Upper lobe of left lung (tissue), 6 donors: Measurements from ENCODE around the gene PSMA8. TPM values are rescaled to one million over a fixed set of nuclear protein-coding genes. Genes with fewer than 3 reads are reported as not detected.
A peak's percentile ranks its signal among the peaks of the same experiment; 100 is the strongest.

Experiments used
- ATAC-seq, 2 donors: fragments of 200-7000 bp; cut with Tn5 transposase; one replicate each; pipeline ENCODE4 v1.9.1; 2022; ENCODE audit warnings: mild to moderate bottlenecking in 2 of 2, moderate library complexity in 2 of 2; ENCODE audit not compliant: low FRiP score in 2 of 2
- DNase-seq, 2 donors: peaks; one replicate each; pipeline ENCODE4 v3.0.0-alpha.2; 2019 to 2020
- H3K27ac ChIP-seq, 4 donors: fragments of 200-600 bp; sonication (generic); one replicate each; pipeline ENCODE4 v1.5.1; 2016 to 2019
- H3K27me3 ChIP-seq, 4 donors: fragments of 200-600 bp; sonication (generic); one replicate each; pipeline ENCODE4 v1.5.1; 2017 to 2019
- H3K36me3 ChIP-seq, 4 donors: fragments of 200-600 bp; sonication (generic); one replicate each; pipeline ENCODE4 v1.5.1; 2016 to 2019
- H3K4me1 ChIP-seq, 4 donors: fragments of 200-600 bp; sonication (generic); one replicate each; pipeline ENCODE4 v1.5.1; 2018 to 2019
- H3K4me3 ChIP-seq, 4 donors: fragments of 200-600 bp; sonication (generic); one replicate each; pipeline ENCODE4 v1.5.1; 2017 to 2019; ENCODE audit warnings: mild to moderate bottlenecking in 2 of 4, moderate library complexity in 1 of 4
- H3K9me3 ChIP-seq, 4 donors: fragments of 200-600 bp; sonication (generic); one replicate each; pipeline ENCODE4 v1.5.1; 2018 to 2019
- CTCF ChIP-seq, 6 experiments: fragments of 450-650 bp in 4 of 6; fragments of 200-600 bp in 2 of 6; sonication (generic) in 2 of 6; IDR thresholded peaks; one replicate each; pipeline ENCODE4 v1.5.1; 2016 to 2019; ENCODE audit warnings: antibody characterized with exemption in 6 of 6
- EP300 ChIP-seq, 4 donors: sonication (generic); formaldehyde crosslinking; IDR thresholded peaks; one replicate each; pipeline ENCODE4 v1.5.1; 2017; ENCODE audit warnings: antibody characterized with exemption in 4 of 4, control low read depth in 2 of 4
- POLR2A ChIP-seq, 4 donors: fragments of 450-650 bp; IDR thresholded peaks; one replicate each; pipeline ENCODE4 v1.5.1; 2016 to 2017; ENCODE audit warnings: antibody characterized with exemption in 4 of 4, mild to moderate bottlenecking in 2 of 4
- POLR2AphosphoS5 ChIP-seq, 2 donors: sonication (generic); formaldehyde crosslinking; IDR thresholded peaks; one replicate each; pipeline ENCODE4 v1.5.1; 2017; ENCODE audit warnings: antibody characterized with exemption in 2 of 2
- WGBS, 2 donors: methylation state at CpG; one replicate each; pipeline ENCODE4 v1.1.5; 2017 to 2018; 5-methylcytosine and 5-hydroxymethylcytosine counted together
- total RNA-seq, 6 donors: library from RNA; depleted of rRNA in 4 of 6; stranded (reverse); fragments of >200 nt in 4 of 6; gene quantifications; one replicate each; pipeline versions ENCODE4 v1.1.0 to v1.2.1, GENCODE V29; 2016 to 2021
- donor health status: DM: no; HTN: no; CAD: no; lungs with moderate emphysema.
- donor health status: DM: no; HTN: yes; CAD: no; lungs with severe emphysema.

Gene PSMA8
- total RNA-seq, 6 donors from 2014 or later: 1.3 TPM; not detected in 5

- no peaks in the 10 kb centered on the region for H3K36me3 ChIP-seq
- H3K27ac ChIP-seq: peak overlapping the region in 3 of 4 donors; percentile 27 to 71 (median 68)
- peak overlapping the region in 3 of 4 donors; percentile 84 to 90 (median 87) for H3K4me3 ChIP-seq
- DNase-seq (no peak), ATAC-seq (no peak)
- peaks cover 9 to 25% (median 18%) of the 10 kb centered on the region in 4 donors for H3K4me1 ChIP-seq
- 15 to 20% methylated on average over 8 of the region's 8 CpGs for WGBS, 2 donors
- no peaks in the 10 kb centered on the region for H3K9me3 ChIP-seq
- no peaks in the 10 kb centered on the region for H3K27me3 ChIP-seq
- no peak for TF ChIP-seq POLR2AphosphoS5 (IDR thresholded peaks at IDR 0.05)
- TF ChIP-seq EP300 (IDR thresholded peaks at IDR 0.05): no peak
- TF ChIP-seq CTCF (IDR thresholded peaks at IDR 0.05): no peak
- no peak for TF ChIP-seq POLR2A (IDR thresholded peaks at IDR 0.05)
These were observed 92.2 kb downstream of the PSMA8 start for GRCh38 chr18:26225915-26226228.

DNA sequence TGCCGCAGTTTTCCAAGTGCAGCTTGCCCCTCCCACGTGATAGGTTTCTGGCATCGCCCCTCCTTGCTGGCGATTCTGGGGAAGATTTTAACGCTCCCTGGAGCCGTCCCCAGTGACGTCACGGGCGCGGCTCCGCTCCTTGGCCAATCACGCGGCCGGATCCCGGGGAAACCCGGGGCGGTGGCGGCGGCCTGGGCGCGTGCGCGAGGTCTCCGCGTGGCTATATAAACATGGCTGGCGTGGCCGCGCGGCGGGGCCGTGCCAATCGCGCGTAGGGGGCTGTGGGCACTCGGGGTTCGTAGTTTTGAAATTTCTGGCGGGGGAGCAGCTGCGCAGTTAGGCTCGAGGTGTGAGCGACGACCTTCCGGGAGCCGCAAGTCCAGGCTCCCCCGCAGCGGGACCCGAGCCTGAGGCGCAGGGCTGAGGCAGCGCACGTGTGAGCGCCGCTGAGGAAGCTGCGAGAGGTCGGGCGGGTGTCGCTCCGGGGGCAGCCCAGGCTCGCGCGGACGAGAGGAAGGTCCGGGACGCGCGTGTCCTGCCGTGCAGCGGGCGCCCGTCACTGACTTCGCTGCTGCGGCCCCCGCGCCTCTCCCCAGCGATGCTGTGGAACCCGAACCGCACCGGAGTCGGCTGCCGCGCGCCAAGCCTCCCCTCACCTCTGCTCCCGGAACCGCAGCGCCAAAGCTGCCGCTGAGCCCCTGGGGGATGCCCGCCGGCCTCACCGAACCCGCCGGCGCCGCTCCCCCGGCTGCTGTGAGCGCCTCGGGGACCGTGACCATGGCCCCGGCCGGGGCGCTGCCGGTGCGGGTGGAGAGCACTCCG, 92.8 kb downstream of the PSMA8 start, which contains the start of gene TAF4B:
TAF4B (plus strand) TSS at position 217 of the 822 bp plus-strand sequence; CDS start at position 706, 489 bp downstream.
- Histone ChIP-seq H3K4me1 (peaks cover 9 to 25% (median 18%) of the 10 kb centered on the region in 4 donors), H3K27ac (peak within 1 kb of the TSS; percentile 27 to 72 (median 70)), H3K36me3 (no peaks in the 10 kb centered on the region), H3K4me3 (peak within 1 kb of the TSS; percentile 84 to 90 (median 86)), H3K9me3 (no peaks in the 10 kb centered on the region), H3K27me3 (no peaks in the 10 kb centered on the region)
- ATAC-seq (peak; percentile 96 to 99), DNase-seq (peak; percentile 91 to 99)
- WGBS, 2 donors: 1 to 2% methylated on average over 19 to 30 of the region's 101 CpGs
- TF ChIP-seq EP300 (IDR thresholded peaks at IDR 0.05) (no peak), POLR2A (IDR thresholded peaks at IDR 0.05) (peak in 3 of 4 donors; percentile 51 to 76 (median 58)), CTCF (IDR thresholded peaks at IDR 0.05) (peak in 2 of 6 experiments; percentile 8 to 14), POLR2AphosphoS5 (IDR thresholded peaks at IDR 0.05) (peak; percentile 12 to 73)

GRCh38 chr18:26227051-26227670, 93.5 kb downstream of the PSMA8 start:
- ATAC-seq (no peak), DNase-seq (no peak)
- Histone ChIP-seq H3K9me3 (no peaks in the 10 kb centered on the region), H3K4me3 (peak overlapping the region; percentile 84 to 90 (median 86)), H3K27me3 (no peaks in the 10 kb centered on the region), H3K4me1 (peaks cover 9 to 25% (median 18%) of the 10 kb centered on the region in 4 donors), H3K27ac (peak overlapping the region in 3 of 4 donors; percentile 68 to 72 (median 71)), H3K36me3 (no peaks in the 10 kb centered on the region)
- TF ChIP-seq EP300 (IDR thresholded peaks at IDR 0.05) (no peak), CTCF (IDR thresholded peaks at IDR 0.05) (no peak), POLR2A (IDR thresholded peaks at IDR 0.05) (no peak), POLR2AphosphoS5 (IDR thresholded peaks at IDR 0.05) (no peak)
- WGBS, 2 donors: 27 to 31% methylated on average over 15 to 17 of the region's 28 CpGs

DNA sequence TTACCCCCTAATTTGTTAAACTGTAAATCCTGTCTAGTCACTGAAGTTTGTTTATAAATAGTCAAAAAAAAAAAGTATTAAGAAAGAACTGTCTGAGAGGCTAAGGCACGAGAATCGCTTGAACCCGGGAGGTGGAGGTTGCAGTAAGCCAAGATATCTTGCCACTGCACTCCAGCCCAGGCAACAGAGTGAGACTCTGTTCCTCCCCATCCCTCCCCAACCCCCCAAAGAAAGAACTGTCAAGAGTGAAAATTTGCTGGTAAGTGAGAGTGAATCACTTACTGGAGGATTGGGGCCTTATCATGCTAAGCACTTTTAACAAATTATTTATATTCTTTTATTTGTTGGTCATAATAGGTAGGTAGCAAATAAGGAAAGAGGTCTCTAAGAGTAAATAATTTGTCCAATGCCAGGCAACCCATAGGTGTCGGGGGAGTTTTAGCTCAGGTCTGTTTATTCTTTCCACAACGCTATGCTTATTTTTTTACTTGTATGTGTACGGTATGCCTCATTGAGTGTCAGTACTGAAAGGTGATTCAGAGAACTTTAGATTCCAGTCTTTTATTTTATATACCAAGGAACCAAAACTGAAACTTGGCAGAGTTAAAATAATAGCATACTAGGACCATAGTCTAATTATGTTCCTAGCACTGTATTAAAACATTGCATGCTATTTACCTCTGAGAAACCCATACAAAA, 95.0 kb downstream of the PSMA8 start:
- no peaks in the 10 kb centered on the region for H3K36me3 ChIP-seq
- H3K27me3 ChIP-seq: no peaks in the 10 kb centered on the region
- H3K9me3 ChIP-seq: no peaks in the 10 kb centered on the region
- H3K27ac ChIP-seq: no peak overlapping the region
- no peak for ATAC-seq
- WGBS, 2 donors: 81 to 85% methylated on average over 6 of the region's 6 CpGs
- H3K4me3 ChIP-seq: no peak overlapping the region
- H3K4me1 ChIP-seq: peaks cover 9 to 25% (median 18%) of the 10 kb centered on the region in 4 donors
- TF ChIP-seq EP300 (IDR thresholded peaks at IDR 0.05) (no peak), CTCF (IDR thresholded peaks at IDR 0.05) (no peak), POLR2AphosphoS5 (IDR thresholded peaks at IDR 0.05) (no peak), POLR2A (IDR thresholded peaks at IDR 0.05) (no peak)
- no peak for DNase-seq
